IMR-90 (cell line): ENCODE results near the gene RAB31. TPM values are rescaled to one million over a fixed set of nuclear protein-coding genes. Genes with fewer than 3 reads are reported as not detected.

Source experiments
- ATAC-seq: fragments of 200-7000 bp; cut with Tn5 transposase; 2 replicates; pipeline ENCODE4 v1.9.1; 2020; ENCODE audit warnings: low read depth, mild to moderate bottlenecking, moderate library complexity
- BruUV-seq: library from RNA; stranded (reverse); fragments of 400-500 nt; replicated peaks from 2 replicates; lab custom pipeline; 2021; lab: Mats Ljungman, UMichigan
- CTCF ChIA-PET: fragments of 300-600 bp; formaldehyde crosslinking; extraction: SDS; loops from one replicate; lab custom pipeline; 2021; ENCODE audit warnings: antibody characterized with exemption; lab: Yijun Ruan, JAX
- POLR2A ChIA-PET: fragments of 300-600 bp; sonication (Branson Sonifier 250); formaldehyde crosslinking; loops from one replicate; lab custom pipeline; 2022; ENCODE audit warnings: antibody characterized with exemption; ENCODE audit not compliant: unreplicated experiment; lab: Charles Lee
- DNase-seq: peaks from one replicate; pipeline ENCODE4 v3.0.0; 2013
- H2AFZ ChIP-seq: replicated peaks from 2 replicates; pipeline ENCODE3; 2013; ENCODE audit warnings: low read length, mild to moderate bottlenecking; ENCODE audit not compliant: poor library complexity
- H2AK5ac ChIP-seq: 2 replicates; pipeline ENCODE4 v1.6.1; 2013; ENCODE audit warnings: low read depth, low read length, inconsistent platforms
- H2AK9ac ChIP-seq: replicated peaks from 2 replicates; pipeline ENCODE3; 2013; ENCODE audit warnings: mild to moderate bottlenecking, low read depth, low read length, moderate library complexity; ENCODE audit not compliant: poor library complexity
- H2BK120ac ChIP-seq: 2 replicates; pipeline ENCODE4 v1.6.1; 2013; ENCODE audit warnings: low read depth, low read length, inconsistent platforms
- H2BK15ac ChIP-seq: 3 replicates; pipeline ENCODE4 v1.6.1; 2013; ENCODE audit warnings: low read depth, low read length, inconsistent platforms
- H2BK20ac ChIP-seq: 2 replicates; pipeline ENCODE4 v1.6.1; 2013; ENCODE audit warnings: low read depth, mild to moderate bottlenecking, inconsistent platforms, low read length, moderate library complexity
- H2BK5ac ChIP-seq: 2 replicates; pipeline ENCODE4 v1.6.1; 2013; ENCODE audit warnings: mild to moderate bottlenecking, low read depth, low read length, inconsistent platforms; ENCODE audit not compliant: poor library complexity, severe bottlenecking
- H3K14ac ChIP-seq: replicated peaks from 2 replicates; pipeline ENCODE4 v1.6.1; 2013; ENCODE audit warnings: low read depth, low read length, inconsistent platforms
- H3K18ac ChIP-seq: 2 replicates; pipeline ENCODE4 v1.6.1; 2013; ENCODE audit warnings: low read depth, low read length, control low read depth
- H3K23ac ChIP-seq: 2 replicates; pipeline ENCODE4 v1.6.1; 2013; ENCODE audit warnings: low read depth, low read length, inconsistent platforms
- H3K27ac ChIP-seq: 2 replicates; pipeline ENCODE4 v1.5.1; 2013; ENCODE audit warnings: mild to moderate bottlenecking, control low read depth, low read length; ENCODE audit not compliant: insufficient read depth
- H3K27me3 ChIP-seq: 2 replicates; pipeline ENCODE4 v1.6.1; 2013; ENCODE audit warnings: low read length; ENCODE audit not compliant: control insufficient read depth, insufficient read depth
- H3K36me3 ChIP-seq: 2 replicates; pipeline ENCODE4 v1.6.1; 2013; ENCODE audit warnings: low read length, mixed read lengths; ENCODE audit not compliant: control insufficient read depth, insufficient read depth
- H3K4ac ChIP-seq: 2 replicates; pipeline ENCODE4 v1.6.1; 2013; ENCODE audit warnings: low read depth, low read length, inconsistent platforms
- H3K4me1 ChIP-seq: 2 replicates; pipeline ENCODE4 v1.6.1; 2013; ENCODE audit warnings: low read length, mixed read lengths; ENCODE audit not compliant: control insufficient read depth, insufficient read depth
- H3K4me2 ChIP-seq: 2 replicates; pipeline ENCODE4 v1.6.1; 2013; ENCODE audit warnings: low read depth, mild to moderate bottlenecking, control low read depth, low read length, moderate library complexity
- H3K4me3 ChIP-seq: 2 replicates; pipeline ENCODE4 v1.5.1; 2013; ENCODE audit warnings: low read depth, mild to moderate bottlenecking, control low read depth, low read length, moderate library complexity; ENCODE audit not compliant: insufficient read depth
- H3K56ac ChIP-seq: 2 replicates; pipeline ENCODE4 v1.6.1; 2013; ENCODE audit warnings: low read length, inconsistent platforms; ENCODE audit not compliant: insufficient read depth; ENCODE audit errors: extremely low read depth
- H3K79me1 ChIP-seq, 2 experiments: 2 replicates each; pipeline ENCODE4 v1.6.1; 2013; ENCODE audit warnings: low read length in 2 of 2, inconsistent platforms in 1 of 2, low read depth in 1 of 2
- H3K9ac ChIP-seq: 2 replicates; pipeline ENCODE4 v1.6.1; 2013; ENCODE audit warnings: low read depth, low read length, control low read depth
- H3K9me1 ChIP-seq: 2 replicates; pipeline ENCODE4 v1.6.1; 2013; ENCODE audit warnings: low read length, inconsistent platforms; ENCODE audit not compliant: insufficient read depth
- H3K9me3 ChIP-seq: 2 replicates; pipeline ENCODE4 v1.6.1; 2013; ENCODE audit warnings: low read length; ENCODE audit not compliant: control insufficient read depth, insufficient read depth
- H4K20me1 ChIP-seq: 2 replicates; pipeline ENCODE4 v1.6.1; 2013; ENCODE audit warnings: low read length, inconsistent platforms; ENCODE audit not compliant: insufficient read depth
- H4K5ac ChIP-seq: 2 replicates; pipeline ENCODE4 v1.6.1; 2013; ENCODE audit warnings: mild to moderate bottlenecking, low read depth, low read length, control low read depth
- H4K8ac ChIP-seq, 2 experiments: 2 replicates each; pipeline ENCODE4 v1.6.1; 2013; ENCODE audit warnings: low read depth in 2 of 2, low read length in 2 of 2, control low read depth in 1 of 2, inconsistent platforms in 1 of 2
- H4K91ac ChIP-seq: 2 replicates; pipeline ENCODE4 v1.6.1; 2013; ENCODE audit warnings: low read depth, low read length, inconsistent platforms; ENCODE audit not compliant: insufficient read depth
- BHLHE40 ChIP-seq: fragments of 150-350 bp; IDR thresholded peaks from 2 replicates; pipeline ENCODE4 v1.6.1; 2016; ENCODE audit warnings: mild to moderate bottlenecking, low read depth, low read length
- CEBPB ChIP-seq: IDR thresholded peaks from 2 replicates; pipeline ENCODE4 v1.6.1; 2012; ENCODE audit warnings: low read depth, low read length, improper control_type of control experiment
- CHD1 ChIP-seq: IDR thresholded peaks from 2 replicates; pipeline ENCODE4 v1.6.1; 2012; ENCODE audit warnings: low read depth, low read length, improper control_type of control experiment
- FOS ChIP-seq: fragments of 150-350 bp; IDR thresholded peaks from 2 replicates; pipeline ENCODE4 v1.6.1; 2016; ENCODE audit warnings: low read depth, low read length
- MAZ ChIP-seq: IDR thresholded peaks from 2 replicates; pipeline ENCODE4 v1.6.1; 2012; ENCODE audit warnings: low read depth, mild to moderate bottlenecking, low read length, improper control_type of control experiment, moderate library complexity, borderline replicate concordance
- RAD21 ChIP-seq: IDR thresholded peaks from 2 replicates; pipeline ENCODE4 v1.6.1; 2012; ENCODE audit warnings: low read length, improper control_type of control experiment
- WGBS, 2 experiments: methylation state at CpG; one replicate each; pipeline versions ENCODE4 v1.1.5 to v1.1.7; 2013; ENCODE audit warnings: missing lambda C conversion rate in 2 of 2; ENCODE audit not compliant: insufficient read length in 1 of 2; ENCODE audit errors: extremely low coverage in 2 of 2; 5-methylcytosine and 5-hydroxymethylcytosine counted together
- dilution Hi-C: fragments of 300-500 bp; cut with HindIII; formaldehyde crosslinking; loops from one replicate; pipeline ENCODE4 v1.14.3; 2018; ENCODE audit warnings: low sequenced_read_pairs; ENCODE audit not compliant: unreplicated experiment
- in situ Hi-C: fragments of 300-500 bp; cut with MboI; formaldehyde crosslinking; loops from 3 replicates; pipeline ENCODE4 v1.14.3; 2019; ENCODE audit warnings: low sequenced_read_pairs, inconsistent platforms, mixed read lengths
- intact Hi-C: fragments of 100-400 bp; cut with micrococcal nuclease; formaldehyde crosslinking; loops from 2 replicates; pipeline ENCODE4 v1.10.0; 2022
- polyA plus RNA-seq, 3 experiments: library from polyadenylated mRNA; depleted of rRNA; stranded (reverse); fragments of >200 nt; gene quantifications; 2 replicates each; pipeline ENCODE4 v1.2.3, GENCODE V29; 2012; ENCODE audit warnings: low replicate concordance in 1 of 3
- total RNA-seq: library from RNA; depleted of rRNA; stranded (reverse); fragments of >200 nt; gene quantifications from 2 replicates; pipeline ENCODE4 v1.2.3, GENCODE V29; 2012

The RAB31 gene
- total and polyA plus RNA-seq, 2 of the 4 experiments (the other 2 are of a cell fraction): 13.8 to 26.9 TPM

DNA sequence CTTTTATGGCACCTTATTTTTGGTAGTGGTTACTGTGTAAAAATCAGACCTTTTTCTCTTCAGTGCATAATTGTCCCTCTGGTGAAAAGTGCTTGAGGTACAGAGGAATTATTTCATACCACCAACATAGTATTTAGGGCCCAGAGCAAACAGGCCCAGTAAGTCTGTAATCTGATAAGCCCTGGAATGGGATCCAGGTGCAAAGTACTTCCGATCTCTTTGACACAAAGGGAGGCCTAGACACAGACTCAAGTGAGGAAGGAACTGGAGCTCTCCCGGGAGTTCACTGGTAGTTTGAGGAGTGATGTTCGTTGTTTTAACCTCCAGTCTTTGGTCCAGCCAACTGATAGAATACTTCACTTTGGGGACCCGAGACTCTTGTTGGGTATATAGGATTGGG, 57.4 kb downstream of the RAB31 start:
- CTCF ChIA-PET: no interaction called here

More for the DNA sequence above, 57.4 kb downstream of the RAB31 start:
- no peak for DNase-seq
- intact Hi-C loops (no loop called here), in situ Hi-C loops (no loop called here), dilution Hi-C loops (no loop called here)
- no peaks in the 10 kb centered on the region; the same call in 1 of the 2 replicates for H3K36me3 ChIP-seq
- no TSS peak for BruUV-seq
- H4K5ac ChIP-seq: no peak overlapping the region
- no peak overlapping the region for H4K8ac ChIP-seq
- H2AK5ac ChIP-seq: no peak overlapping the region
- TF ChIP-seq RAD21: no peak
- TF ChIP-seq CHD1: no peak
- no peak for TF ChIP-seq FOS
- no peak for TF ChIP-seq BHLHE40
- TF ChIP-seq CEBPB: no peak
- no peak for TF ChIP-seq MAZ
- no peak overlapping the region for H3K18ac ChIP-seq
- H2BK15ac ChIP-seq: no peak overlapping the region
- H3K27ac ChIP-seq: no peak overlapping the region
- 0 out of 2 replicates have a peak, but pooled peaks cover 1% of the 10 kb centered on the region for H3K4me1 ChIP-seq
- H2BK5ac ChIP-seq: no peak overlapping the region
- no peak overlapping the region for H3K4me3 ChIP-seq
- H4K91ac ChIP-seq: no peak overlapping the region
- H3K9me3 ChIP-seq: no peaks in the 10 kb centered on the region; the same call in 1 of the 2 replicates
- no peak overlapping the region for H3K23ac ChIP-seq
- peaks cover 22 to 27% of the 10 kb centered on the region in 2 experiments for H3K79me1 ChIP-seq
- no peak overlapping the region for H2BK20ac ChIP-seq
- peaks cover 4% of the 10 kb centered on the region; the same call in 1 of the 2 replicates for H4K20me1 ChIP-seq
- WGBS, 2 experiments: 100% methylated on average over 1 of the region's 4 CpGs; no CpG with 5 or more reads in 1 of the 2 experiments
- no peak overlapping the region for H2AK9ac ChIP-seq
- POLR2A ChIA-PET: no interaction called here
- H3K4ac ChIP-seq: no peak overlapping the region
- no peak overlapping the region for H2AFZ ChIP-seq
- no peaks in the 10 kb centered on the region for H3K27me3 ChIP-seq
- no peak overlapping the region for H3K56ac ChIP-seq
- H3K9ac ChIP-seq: no peak overlapping the region
- ATAC-seq: no peak
- no peak overlapping the region for H2BK120ac ChIP-seq
- H3K4me2 ChIP-seq: no peak overlapping the region
- peaks cover 5% of the 10 kb centered on the region; the same call in 1 of the 2 replicates for H3K9me1 ChIP-seq
- H3K14ac ChIP-seq: no peak overlapping the region
